NCI-H1417 treated with DMSO at 0.1 percent for 48 hours (cell line): ENCODE results near the gene OR10H2.
"Not testable (repeated sequence)": the region's sequence is repeated elsewhere in the genome, so short reads cannot be mapped to it uniquely, and the experiment has no call there.

Experiments
- DNase-seq: peaks from one replicate; lab custom pipeline; 2025; lab: John Stamatoyannopoulos, UW

OR10H2 gene

GRCh38 chr19:15727724-15728123, at the start of gene OR10H2:
TSS of gene OR10H2 (plus strand) at chr19:15728024. CDS start at chr19:15728044, 20 bp downstream.
- no peak for DNase-seq

GRCh38 chr19:15679089-15679488, 48.7 kb upstream of the OR10H2 start:
- DNase-seq, result no peak

- DNase-seq, result not testable (repeated sequence)
Observed at GRCh38 chr19:15679865-15680264, 48.0 kb upstream of the OR10H2 start.

- no peak for DNase-seq
Observed at GRCh38 chr19:15680478-15681322, 47.1 kb upstream of the OR10H2 start.

- no peak for DNase-seq
Observed at GRCh38 chr19:15683411-15683810, 44.4 kb upstream of the OR10H2 start.

GRCh38 chr19:15684828-15685227, 43.0 kb upstream of the OR10H2 start:
- DNase-seq, result no peak

- no peak for DNase-seq
Observed at GRCh38 chr19:15696654-15697194, 31.1 kb upstream of the OR10H2 start.

GRCh38 chr19:15701757-15702533, 25.9 kb upstream of the OR10H2 start:
- no peak for DNase-seq

GRCh38 chr19:15702534-15702930, 25.3 kb upstream of the OR10H2 start:
- no peak for DNase-seq

- DNase-seq, result no peak
Observed at GRCh38 chr19:15714638-15715037, 13.2 kb upstream of the OR10H2 start.

GRCh38 chr19:15715642-15716041, 12.2 kb upstream of the OR10H2 start:
- no peak for DNase-seq

- DNase-seq, result no peak
Observed at GRCh38 chr19:15717809-15718208, 10.0 kb upstream of the OR10H2 start.

GRCh38 chr19:15721268-15721667, 6.6 kb upstream of the OR10H2 start:
- no peak for DNase-seq

- no peak for DNase-seq
Observed at GRCh38 chr19:15722956-15723355, 4.9 kb upstream of the OR10H2 start.

- no peak for DNase-seq
Observed at GRCh38 chr19:15730538-15730937, 2.7 kb downstream of the OR10H2 start.

- DNase-seq, result no peak
Observed at GRCh38 chr19:15732388-15732787, 4.6 kb downstream of the OR10H2 start.

- no peak for DNase-seq
Observed at GRCh38 chr19:15733895-15734294, 6.1 kb downstream of the OR10H2 start.

- no peak for DNase-seq
Observed at GRCh38 chr19:15737722-15738121, 9.9 kb downstream of the OR10H2 start, which contains the start of gene OR10H3. TSS of gene OR10H3 (plus strand) at chr19:15737985. CDS start at chr19:15741393, 3,408 bp downstream.

GRCh38 chr19:15740785-15741184, 13.0 kb downstream of the OR10H2 start:
- no peak for DNase-seq

GRCh38 chr19:15748239-15748638, 20.4 kb downstream of the OR10H2 start:
- DNase-seq, result no peak

GRCh38 chr19:15758379-15758778, 30.6 kb downstream of the OR10H2 start:
- DNase-seq, result no peak

- no peak for DNase-seq
Observed at GRCh38 chr19:15759962-15760565, 32.2 kb downstream of the OR10H2 start.
